Measurements from ENCODE around the gene ARHGAP21. TPM values are rescaled to one million over a fixed set of nuclear protein-coding genes. Genes with fewer than 3 reads are reported as not detected.

The ARHGAP21 gene
- total RNA-seq, 1 donor from 2014 or later, result 88.0 TPM

- TF ChIP-seq CTCF (IDR thresholded peaks at IDR 0.05; ENCODE audit: unreplicated experiment), result no peak
- Mint-ChIP-seq H3K27ac (peak overlapping the region; percentile 68), H3K27me3 (no peaks in the 10 kb centered on the region), H3K4me3 (ENCODE audit: low read depth) (no peak overlapping the region), H3K9me3 (ENCODE audit: low read depth) (peaks cover 18% of the 10 kb centered on the region), H3K36me3 (ENCODE audit: insufficient read depth) (peaks cover 72% of the 10 kb centered on the region), H3K4me1 (ENCODE audit: low read depth) (peaks cover 25% of the 10 kb centered on the region)
- DNase-seq (ENCODE audit: low spot score, unreplicated experiment), result no peak
Measured at GRCh38 chr10:24544776-24545175, 178.9 kb downstream of the ARHGAP21 start.

- TF ChIP-seq CTCF (IDR thresholded peaks at IDR 0.05; ENCODE audit: unreplicated experiment), result no peak
- Mint-ChIP-seq H3K36me3 (ENCODE audit: insufficient read depth) (peaks cover 76% of the 10 kb centered on the region), H3K9me3 (ENCODE audit: low read depth) (peaks cover 18% of the 10 kb centered on the region), H3K4me1 (ENCODE audit: low read depth) (peaks cover 28% of the 10 kb centered on the region), H3K4me3 (ENCODE audit: low read depth) (no peak overlapping the region), H3K27me3 (no peaks in the 10 kb centered on the region), H3K27ac (peak overlapping the region; percentile 92)
- no peak for DNase-seq (ENCODE audit: low spot score, unreplicated experiment)
Measured at GRCh38 chr10:24542314-24543270, 181.1 kb downstream of the ARHGAP21 start.

GRCh38 chr10:24541239-24541753 lies 182.4 kb downstream of the ARHGAP21 start:
- peak; percentile 50 for DNase-seq (ENCODE audit: low spot score, unreplicated experiment)
- H3K36me3 Mint-ChIP-seq (ENCODE audit: insufficient read depth), result peaks cover 80% of the 10 kb centered on the region
- no peaks in the 10 kb centered on the region for H3K27me3 Mint-ChIP-seq
- no peak for TF ChIP-seq CTCF (IDR thresholded peaks at IDR 0.05; ENCODE audit: unreplicated experiment)
- H3K9me3 Mint-ChIP-seq (ENCODE audit: low read depth), result peaks cover 18% of the 10 kb centered on the region
- H3K4me1 Mint-ChIP-seq (ENCODE audit: low read depth), result peaks cover 34% of the 10 kb centered on the region
- peak overlapping the region; percentile 15 for H3K4me3 Mint-ChIP-seq (ENCODE audit: low read depth)
- H3K27ac Mint-ChIP-seq, result peak overlapping the region; percentile 92

GRCh38 chr10:24536636-24537035 lies 187.1 kb downstream of the ARHGAP21 start:
- Mint-ChIP-seq H3K4me3 (ENCODE audit: low read depth) (peak overlapping the region; percentile 27), H3K4me1 (ENCODE audit: low read depth) (peaks cover 31% of the 10 kb centered on the region), H3K27me3 (no peaks in the 10 kb centered on the region), H3K27ac (peak overlapping the region; percentile 91), H3K36me3 (ENCODE audit: insufficient read depth) (peaks cover 67% of the 10 kb centered on the region), H3K9me3 (ENCODE audit: low read depth) (peaks cover 2% of the 10 kb centered on the region)
- TF ChIP-seq CTCF (IDR thresholded peaks at IDR 0.05; ENCODE audit: unreplicated experiment), result no peak
- DNase-seq (ENCODE audit: low spot score, unreplicated experiment), result no peak

GRCh38 chr10:24533981-24534380 lies 189.7 kb downstream of the ARHGAP21 start:
- no peak overlapping the region for H3K27ac Mint-ChIP-seq
- no peak overlapping the region for H3K4me3 Mint-ChIP-seq (ENCODE audit: low read depth)
- H3K27me3 Mint-ChIP-seq, result no peaks in the 10 kb centered on the region
- no peaks in the 10 kb centered on the region for H3K9me3 Mint-ChIP-seq (ENCODE audit: low read depth)
- peaks cover 21% of the 10 kb centered on the region for H3K4me1 Mint-ChIP-seq (ENCODE audit: low read depth)
- peaks cover 71% of the 10 kb centered on the region for H3K36me3 Mint-ChIP-seq (ENCODE audit: insufficient read depth)
- DNase-seq (ENCODE audit: low spot score, unreplicated experiment), result no peak
- no peak for TF ChIP-seq CTCF (IDR thresholded peaks at IDR 0.05; ENCODE audit: unreplicated experiment)

Other genes with a start within 250 kb of the ARHGAP21 start
- 35.4 and 39.4 TPM in 2 replicates for gene PRTFDC1, start 228.7 kb upstream of the ARHGAP21 start, total RNA-seq